H1 (cell line): ENCODE results near the gene AUH. TPM values are rescaled to one million over a fixed set of nuclear protein-coding genes. Genes with fewer than 3 reads are reported as not detected.

Experiments used
- CTCF ChIA-PET: fragments of 300-600 bp; sonication (Branson Sonifier 250); formaldehyde crosslinking; loops from one replicate; lab custom pipeline; 2021; ENCODE audit not compliant: partially characterized antibody; lab: Charles Lee
- POLR2A ChIA-PET: fragments of 300-600 bp; sonication (Branson Sonifier 250); formaldehyde crosslinking; loops from one replicate; lab custom pipeline; 2021; ENCODE audit warnings: inconsistent platforms; ENCODE audit not compliant: partially characterized antibody; lab: Charles Lee
- DNase-seq, 2 experiments: peaks; one replicate each; pipeline versions ENCODE4 v3.0.0 to v3.0.0-alpha.2; 2010 to 2022; ENCODE audit warnings: low spot score in 2 of 2, low read depth in 1 of 2, mixed read lengths in 1 of 2
- FAIRE-seq: peaks from 2 replicates; lab custom pipeline; 2011; peaks lifted over from hg19 to GRCh38; lab: Jason Lieb, UNC
- H2AFZ ChIP-seq: 2 replicates; pipeline ENCODE4 v1.8.1; 2012; ENCODE audit warnings: low read length, inconsistent platforms
- H2AK5ac ChIP-seq: 2 replicates; pipeline ENCODE4 v1.6.1; 2013; ENCODE audit warnings: low read depth, low read length
- H2BK120ac ChIP-seq: replicated peaks from 2 replicates; pipeline ENCODE3; 2013; ENCODE audit warnings: low read depth, low read length, inconsistent platforms
- H2BK12ac ChIP-seq: 2 replicates; pipeline ENCODE4 v1.6.1; 2013; ENCODE audit warnings: low read depth, low read length
- H2BK15ac ChIP-seq: 2 replicates; pipeline ENCODE4 v1.6.1; 2013; ENCODE audit warnings: low read length
- H2BK20ac ChIP-seq: 2 replicates; pipeline ENCODE4 v1.6.1; 2013; ENCODE audit warnings: low read length
- H2BK5ac ChIP-seq: 2 replicates; pipeline ENCODE4 v1.6.1; 2013; ENCODE audit warnings: low read depth, low read length
- H3K14ac ChIP-seq: 2 replicates; pipeline ENCODE4 v1.6.1; 2013; ENCODE audit warnings: inconsistent platforms; ENCODE audit not compliant: insufficient read length
- H3K18ac ChIP-seq: 2 replicates; pipeline ENCODE4 v1.6.1; 2013; ENCODE audit warnings: low read length; ENCODE audit errors: extremely low read depth
- H3K23ac ChIP-seq: 2 replicates; pipeline ENCODE4 v1.6.1; 2013; ENCODE audit warnings: inconsistent platforms; ENCODE audit not compliant: insufficient read length
- H3K23me2 ChIP-seq: 2 replicates; pipeline ENCODE4 v1.6.1; 2013; ENCODE audit warnings: low read depth, low read length
- H3K27ac ChIP-seq: 2 replicates; pipeline ENCODE4 v1.6.1; 2011; ENCODE audit warnings: low read depth, low read length, inconsistent platforms
- H3K27me3 ChIP-seq, 4 experiments: replicated peaks in 1 of 4; 1 replicate in 1 of 4; 2 replicates in 3 of 4; pipeline versions ENCODE4 v1.6.1 to v1.8.1; 2011 to 2013; ENCODE audit warnings: low read length in 3 of 4, mild to moderate bottlenecking in 3 of 4, inconsistent platforms in 2 of 4, mixed read lengths in 2 of 4, moderate library complexity in 1 of 4; ENCODE audit not compliant: control insufficient read depth in 3 of 4, insufficient read depth in 3 of 4; ENCODE audit errors: extremely low read depth in 1 of 4
- H3K36me3 ChIP-seq, 4 experiments: 2 replicates each; pipeline versions ENCODE4 v1.6.1 to v1.8.1; 2011 to 2013; ENCODE audit warnings: mild to moderate bottlenecking in 4 of 4, low read length in 3 of 4, moderate library complexity in 2 of 4, control low read depth in 1 of 4, inconsistent platforms in 1 of 4; ENCODE audit not compliant: insufficient read depth in 4 of 4, control insufficient read depth in 2 of 4
- H3K4ac ChIP-seq: replicated peaks from 2 replicates; pipeline ENCODE3; 2013; ENCODE audit warnings: low read length, low read depth, mixed read lengths, inconsistent platforms; ENCODE audit not compliant: insufficient read length
- H3K4me1 ChIP-seq, 4 experiments: replicated peaks in 1 of 4; 1 replicate in 1 of 4; 2 replicates in 3 of 4; pipeline versions ENCODE4 v1.6.1 to v1.8.1; 2011 to 2013; ENCODE audit warnings: low read length in 3 of 4, inconsistent platforms in 2 of 4, mixed read lengths in 1 of 4; ENCODE audit not compliant: insufficient read depth in 4 of 4, control insufficient read depth in 3 of 4
- H3K4me2 ChIP-seq, 2 experiments: 2 replicates each; pipeline versions ENCODE4 v1.6.1 to v1.8.1; 2011 to 2013; ENCODE audit warnings: low read depth in 2 of 2, low read length in 2 of 2, control low read depth in 1 of 2, inconsistent platforms in 1 of 2, mild to moderate bottlenecking in 1 of 2; ENCODE audit not compliant: insufficient read depth in 1 of 2
- H3K4me3 ChIP-seq, 4 experiments: fragments of 200-600, 300-600 bp in 1 of 4; sonication (generic), shearing (Covaris generic), sonication (Bioruptor Twin) in 1 of 4; 2 replicates each; pipeline versions ENCODE4 v1.5.1 to v1.8.1; 2011 to 2016; ENCODE audit warnings: low read length in 4 of 4, low read depth in 3 of 4, control low read depth in 2 of 4, inconsistent platforms in 2 of 4, mild to moderate bottlenecking in 2 of 4, mixed read lengths in 1 of 4, moderate library complexity in 1 of 4; ENCODE audit not compliant: insufficient read depth in 2 of 4; ENCODE audit errors: extremely low read depth in 1 of 4
- H3K56ac ChIP-seq: replicated peaks from 2 replicates; pipeline ENCODE3; 2013; ENCODE audit warnings: low read depth, mild to moderate bottlenecking, mixed read lengths, low read length, inconsistent platforms; ENCODE audit not compliant: insufficient read length
- H3K79me1 ChIP-seq: 2 replicates; pipeline ENCODE4 v1.6.1; 2013; ENCODE audit warnings: low read depth, low read length, control low read depth
- H3K79me2 ChIP-seq, 2 experiments: 2 replicates each; pipeline versions ENCODE4 v1.6.1 to v1.8.1; 2012 to 2013; ENCODE audit warnings: low read length in 2 of 2, mild to moderate bottlenecking in 2 of 2, inconsistent platforms in 1 of 2; ENCODE audit not compliant: insufficient read depth in 2 of 2, control insufficient read depth in 1 of 2
- H3K9ac ChIP-seq, 4 experiments: replicated peaks in 1 of 4; 1 replicate in 1 of 4; 2 replicates in 3 of 4; pipeline versions ENCODE4 v1.6.1 to v1.8.1; 2011 to 2013; ENCODE audit warnings: low read depth in 3 of 4, low read length in 3 of 4, control low read depth in 2 of 4, mild to moderate bottlenecking in 2 of 4, moderate library complexity in 2 of 4, inconsistent platforms in 1 of 4; ENCODE audit errors: extremely low read depth in 1 of 4
- H3K9me3 ChIP-seq, 2 experiments: 2 replicates each; pipeline versions ENCODE4 v1.6.1 to v1.8.1; 2012 to 2013; ENCODE audit warnings: mild to moderate bottlenecking in 2 of 2, moderate library complexity in 2 of 2, control low read depth in 1 of 2, inconsistent platforms in 1 of 2, low read depth in 1 of 2, low read length in 1 of 2, mixed read lengths in 1 of 2; ENCODE audit not compliant: insufficient read depth in 2 of 2
- H4K20me1 ChIP-seq, 2 experiments: replicated peaks in 1 of 2; 2 replicates each; pipeline versions ENCODE3 to v1.8.1; 2011 to 2013; ENCODE audit warnings: inconsistent platforms in 2 of 2, low read length in 2 of 2, mild to moderate bottlenecking in 1 of 2; ENCODE audit not compliant: insufficient read depth in 2 of 2, control insufficient read depth in 1 of 2
- H4K5ac ChIP-seq: 2 replicates; pipeline ENCODE4 v1.6.1; 2013; ENCODE audit warnings: low read length, low read depth, mixed read lengths, inconsistent platforms; ENCODE audit not compliant: insufficient read length
- H4K8ac ChIP-seq: 2 replicates; pipeline ENCODE4 v1.8.0; 2013; ENCODE audit warnings: mild to moderate bottlenecking, moderate library complexity, low read length, inconsistent platforms; ENCODE audit not compliant: insufficient read depth; ENCODE audit errors: extremely low read depth
- H4K91ac ChIP-seq: replicated peaks from 2 replicates; pipeline ENCODE3; 2013; ENCODE audit warnings: low read length, mixed read lengths, inconsistent platforms; ENCODE audit not compliant: insufficient read length
- CHD2 ChIP-seq: IDR thresholded peaks from 2 replicates; pipeline ENCODE4 v1.6.1; 2012; ENCODE audit warnings: low read length, improper control_type of control experiment
- GTF2F1 ChIP-seq: IDR thresholded peaks from 2 replicates; pipeline ENCODE4 v1.6.1; 2012; ENCODE audit warnings: low read depth, low read length, improper control_type of control experiment, borderline replicate concordance
- NRF1 ChIP-seq: IDR thresholded peaks from 2 replicates; pipeline ENCODE4 v1.6.1; 2011; ENCODE audit warnings: mild to moderate bottlenecking, low read depth, low read length, improper control_type of control experiment
- RFX5 ChIP-seq: IDR thresholded peaks from 2 replicates; pipeline ENCODE4 v1.6.1; 2011; ENCODE audit warnings: low read depth, low read length, improper control_type of control experiment, borderline replicate concordance
- TAF1 ChIP-seq: IDR thresholded peaks from 2 replicates; pipeline ENCODE4 v1.6.1; 2011; ENCODE audit warnings: mild to moderate bottlenecking, low read depth, low read length
- USF2 ChIP-seq: IDR thresholded peaks from 2 replicates; pipeline ENCODE4 v1.6.1; 2011; ENCODE audit warnings: low read length, improper control_type of control experiment
- WGBS, 2 experiments: shearing (Covaris generic) in 1 of 2; methylation state at CpG; one replicate each; pipeline versions ENCODE4 v1.1.6 to v1.1.7; 2013 to 2015; ENCODE audit warnings: low lambda C conversion rate in 2 of 2, mixed read lengths in 2 of 2, inconsistent platforms in 1 of 2, low coverage in 1 of 2, missing lambda C conversion rate in 1 of 2; ENCODE audit not compliant: insufficient replicate concordance in 2 of 2, insufficient coverage in 1 of 2, insufficient read length in 1 of 2; ENCODE audit errors: extremely low coverage in 1 of 2, missing lambda C conversion rate in 1 of 2; 5-methylcytosine and 5-hydroxymethylcytosine counted together
- polyA plus RNA-seq, 7 experiments: library from polyadenylated mRNA; depleted of rRNA in 3 of 7; stranded (reverse) in 5 of 7; unstranded in 2 of 7; fragments of >200 nt in 5 of 7; fragments of 200-250 nt in 2 of 7; gene quantifications; 1 replicate in 5 of 7; 2 replicates in 1 of 7; 4 replicates in 1 of 7; pipeline versions ENCODE4 v1.2.1 to v1.2.3, GENCODE V29; 2011 to 2013; ENCODE audit warnings: missing spikeins in 2 of 7, mixed read lengths in 2 of 7
- total RNA-seq: library from RNA; stranded (reverse); fragmentation: NEBNext Ultra II Directional; extraction: Animal tissue kit (Norgen Biotek cat#: 25700); gene quantifications from 2 replicates; pipeline ENCODE4 v1.2.1, GENCODE V29; 2021

Gene AUH
- total and polyA plus RNA-seq, 2 of the 8 experiments (the other 6 are each of a cell fraction or from before 2014, with no cell fraction given): 5.8 to 21.9 TPM

GRCh38 chr9:91180930-91181268 lies 180.8 kb downstream of the AUH start:
- no peak overlapping the region for H3K27ac ChIP-seq
- no peak overlapping the region for H3K56ac ChIP-seq
- no peaks in the 10 kb centered on the region for H3K36me3 ChIP-seq
- H3K4me2 ChIP-seq: no peak overlapping the region
- H4K20me1 ChIP-seq: no peaks in the 10 kb centered on the region
- no peak overlapping the region for H2AFZ ChIP-seq
- no peaks in the 10 kb centered on the region; the same call in 1 of the 2 replicates for H3K79me1 ChIP-seq
- ChIA-PET POLR2A (no interaction called here), CTCF (interaction anchor here (0.9 kb wide), 1 partner anchor 13 kb away, joined by 3 read pairs; no protein-coding TSS in a partner anchor)
- DNase-seq (no peak), FAIRE-seq (no peak)
- H2BK5ac ChIP-seq: no peak overlapping the region
- H3K4ac ChIP-seq: no peak overlapping the region
- H3K9ac ChIP-seq: no peak overlapping the region
- H3K23me2 ChIP-seq: no peaks in the 10 kb centered on the region
- H4K5ac ChIP-seq: no peak overlapping the region
- H2BK15ac ChIP-seq: no peak overlapping the region
- no peak overlapping the region for H3K23ac ChIP-seq
- no peak overlapping the region for H4K8ac ChIP-seq
- WGBS, 2 experiments: 83% methylated on average over 3 of the region's 3 CpGs; no CpG with 5 or more reads in 1 of the 2 experiments
- no peak for TF ChIP-seq NRF1
- TF ChIP-seq GTF2F1: no peak
- no peak for TF ChIP-seq CHD2
- no peak for TF ChIP-seq USF2
- TF ChIP-seq TAF1: no peak
- TF ChIP-seq RFX5: no peak
- H3K79me2 ChIP-seq: no peaks in the 10 kb centered on the region
- H3K14ac ChIP-seq: no peak overlapping the region
- H2BK120ac ChIP-seq: no peak overlapping the region
- H3K9me3 ChIP-seq: 0 out of 4 replicates have a peak, but pooled peaks cover 0 to 2% of the 10 kb centered on the region in 2 experiments
- H2AK5ac ChIP-seq: no peak overlapping the region
- no peaks in the 10 kb centered on the region; a peak in 1 of 7 replicates for H3K27me3 ChIP-seq
- H3K18ac ChIP-seq: no peak overlapping the region
- peak overlapping the region; percentile 26 for H4K91ac ChIP-seq
- H3K4me1 ChIP-seq: no peaks in the 10 kb centered on the region
- H2BK20ac ChIP-seq: no peak overlapping the region
- no peak overlapping the region for H2BK12ac ChIP-seq
- no peak overlapping the region for H3K4me3 ChIP-seq
